Measurements from ENCODE around the gene CFAP54. TPM values are rescaled to one million over a fixed set of nuclear protein-coding genes. Genes with fewer than 3 reads are reported as not detected.
A peak's percentile ranks its signal among the peaks of the same experiment; 100 is the strongest.

Gene CFAP54
- total and polyA plus RNA-seq, 2 donors (not counting 3 experiments of a cell fraction or from before 2014, with no cell fraction given), result 3.6 to 26.9 TPM

- H3K9ac ChIP-seq (replicated peaks; ENCODE audit: extremely low read depth, insufficient read depth, low read length), result no peak overlapping the region
- intact Hi-C loops (cut with micrococcal nuclease) (loop anchor here (1.0 kb wide), 1 partner anchor 330 kb away; no protein-coding TSS in a partner anchor), dilution Hi-C loops (cut with MboI; ENCODE audit: extremely low pct_ligation_motif_present, low sequenced_read_pairs) (no loop called here)
- H3K4me3 ChIP-seq (replicated peaks in 1 of 3; ENCODE audit: insufficient read depth in 1 of 3, low read depth in 1 of 3, low read length in 3 of 3), result peak overlapping the region in 1 of 3 experiments; percentile 92
- H2AFZ ChIP-seq (ENCODE audit: low read depth, low read length), result no peak overlapping the region
- H3K9me1 ChIP-seq (replicated peaks; ENCODE audit: control insufficient read depth, extremely low read depth, insufficient read depth, low read length), result no peaks in the 10 kb centered on the region
- H4K20me1 ChIP-seq (replicated peaks; ENCODE audit: control insufficient read depth, extremely low read depth, insufficient read depth, low read length), result no peaks in the 10 kb centered on the region
- H3K4me2 ChIP-seq (ENCODE audit: insufficient read depth, low read length), result peak overlapping the region; percentile 85
- CTCF ChIA-PET, result interaction anchor here (1.5 kb wide), 1 partner anchor 9 kb away, joined by 6 read pairs; no protein-coding TSS in a partner anchor
- FAIRE-seq (no peak), DNase-seq (ENCODE audit: low read depth, low spot score) (no peak)
- TF ChIP-seq POLR2A (IDR thresholded peaks at IDR 0.05; ENCODE audit: low read depth, low read length) (no peak), MYC (IDR thresholded peaks at IDR 0.05; ENCODE audit: low read depth, low read length) (no peak), POLR2AphosphoS5 (IDR thresholded peaks at IDR 0.05; ENCODE audit: insufficient read depth, low read depth, low read length) (no peak), FOS (IDR thresholded peaks at IDR 0.05; ENCODE audit: borderline replicate concordance, insufficient read depth, low read length) (no peak), MAX (IDR thresholded peaks at IDR 0.05; ENCODE audit: insufficient read depth, insufficient read length) (no peak), EZH2 (IDR thresholded peaks at IDR 0.05; ENCODE audit: borderline replicate concordance, low read depth, low read length, severe bottlenecking) (no peak), GATA2 (IDR thresholded peaks at IDR 0.05; ENCODE audit: insufficient read depth, insufficient read length, low read depth, low read length) (no peak), JUN (IDR thresholded peaks at IDR 0.05; ENCODE audit: borderline replicate concordance, insufficient read depth, insufficient read length, low read depth) (no peak)
- TF ChIP-seq, protein P1, sequence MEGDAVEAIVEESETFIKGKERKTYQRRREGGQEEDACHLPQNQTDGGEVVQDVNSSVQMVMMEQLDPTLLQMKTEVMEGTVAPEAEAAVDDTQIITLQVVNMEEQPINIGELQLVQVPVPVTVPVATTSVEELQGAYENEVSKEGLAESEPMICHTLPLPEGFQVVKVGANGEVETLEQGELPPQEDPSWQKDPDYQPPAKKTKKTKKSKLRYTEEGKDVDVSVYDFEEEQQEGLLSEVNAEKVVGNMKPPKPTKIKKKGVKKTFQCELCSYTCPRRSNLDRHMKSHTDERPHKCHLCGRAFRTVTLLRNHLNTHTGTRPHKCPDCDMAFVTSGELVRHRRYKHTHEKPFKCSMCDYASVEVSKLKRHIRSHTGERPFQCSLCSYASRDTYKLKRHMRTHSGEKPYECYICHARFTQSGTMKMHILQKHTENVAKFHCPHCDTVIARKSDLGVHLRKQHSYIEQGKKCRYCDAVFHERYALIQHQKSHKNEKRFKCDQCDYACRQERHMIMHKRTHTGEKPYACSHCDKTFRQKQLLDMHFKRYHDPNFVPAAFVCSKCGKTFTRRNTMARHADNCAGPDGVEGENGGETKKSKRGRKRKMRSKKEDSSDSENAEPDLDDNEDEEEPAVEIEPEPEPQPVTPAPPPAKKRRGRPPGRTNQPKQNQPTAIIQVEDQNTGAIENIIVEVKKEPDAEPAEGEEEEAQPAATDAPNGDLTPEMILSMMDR (IDR thresholded peaks at IDR 0.05; ENCODE audit: extremely low read depth in 1 of 2, insufficient read depth in 1 of 2, low read depth in 1 of 2, low read length in 2 of 2), result no peak
- no TSS peak for BruUV-seq (replicated peaks)
- H3K27me3 ChIP-seq (ENCODE audit: control insufficient read depth in 2 of 2, insufficient read depth in 2 of 2, low read length in 2 of 2), result no peaks in the 10 kb centered on the region
- H3K36me3 ChIP-seq (ENCODE audit: control insufficient read depth in 2 of 2, extremely low read depth in 1 of 2, insufficient read depth in 2 of 2, low read length in 2 of 2), result no peaks in the 10 kb centered on the region
- peaks cover 19% of the 10 kb centered on the region for H3K4me1 ChIP-seq (ENCODE audit: control insufficient read depth, extremely low read depth, insufficient read depth, low read length)
- no peak overlapping the region for H3K27ac ChIP-seq (ENCODE audit: insufficient read depth, low read depth, low read length)
- POLR2A ChIA-PET, result no interaction called here
- H3K9me3 ChIP-seq (replicated peaks; ENCODE audit: control insufficient read depth, insufficient read depth, low read length), result no peaks in the 10 kb centered on the region
- peaks cover 37% of the 10 kb centered on the region for H3K79me2 ChIP-seq (ENCODE audit: control insufficient read depth, insufficient read depth, low read length)
Measured at GRCh38 chr12:96908423-96908675, 419.0 kb downstream of the CFAP54 start.

All from endothelial cell of umbilical vein (primary cell).